GM12801 (cell line): ENCODE data around the gene ADA.

Source experiments
- CTCF ChIP-seq: IDR thresholded peaks from one replicate; pipeline ENCODE4 v1.5.1; 2011; ENCODE audit warnings: control low read depth; ENCODE audit not compliant: insufficient read length; ENCODE audit errors: extremely low read depth

Gene ADA

GRCh38 chr20:44584162-44584561 lies 67.3 kb downstream of the ADA start:
- TF ChIP-seq CTCF = no peak

- TF ChIP-seq CTCF = no peak
Measured at GRCh38 chr20:44583157-44583556, 68.3 kb downstream of the ADA start.

GRCh38 chr20:44582311-44583025 lies 69.0 kb downstream of the ADA start, which contains the start of gene PKIG:
PKIG (plus strand) TSS chr20:44582579; CDS start chr20:44614557, 31,978 bp downstream.
- TF ChIP-seq CTCF = no peak

DNA sequence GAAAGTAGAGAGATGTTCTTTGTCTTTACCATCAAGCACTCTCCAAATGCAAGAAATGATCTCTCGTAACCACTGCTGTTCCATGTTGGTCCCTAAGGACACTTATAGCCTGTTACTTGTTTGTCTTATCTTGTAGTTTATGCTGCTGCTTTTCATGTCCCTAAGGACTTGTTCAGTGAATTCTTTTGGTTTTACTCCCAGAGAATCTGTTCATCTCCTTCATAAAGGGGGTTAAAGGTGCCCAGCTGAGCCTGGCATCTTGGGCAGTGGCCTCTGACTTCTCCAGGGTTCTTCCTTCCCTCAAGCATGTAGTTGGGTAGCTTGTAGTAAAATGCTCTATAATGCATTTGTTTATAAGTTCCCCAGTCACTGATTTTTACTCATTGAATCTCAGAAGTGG lies 70.0 kb downstream of the ADA start:
- no peak for TF ChIP-seq CTCF

GRCh38 chr20:44580581-44581268 lies 70.8 kb downstream of the ADA start:
- TF ChIP-seq CTCF = no peak

GRCh38 chr20:44579313-44580081 lies 72.0 kb downstream of the ADA start:
- no peak for TF ChIP-seq CTCF

DNA sequence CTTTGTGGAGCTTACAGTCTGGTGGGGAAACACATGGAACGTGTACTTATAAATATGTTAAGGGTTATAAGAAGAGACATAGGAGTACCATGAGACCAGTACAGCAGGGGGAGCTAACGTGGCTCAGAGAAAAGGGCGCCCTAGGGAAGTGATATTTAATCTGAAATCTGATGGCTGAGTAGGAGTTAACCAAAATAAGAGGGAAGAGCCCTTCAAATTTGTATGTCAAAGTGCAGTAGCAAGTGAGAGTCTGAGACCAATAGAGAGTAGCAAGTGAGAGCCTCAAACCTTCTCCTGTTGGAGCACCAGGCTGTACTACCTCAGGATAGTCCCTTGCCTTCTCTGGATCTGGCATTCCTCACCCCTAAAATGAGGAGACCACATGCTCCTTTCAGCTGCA lies 75.2 kb downstream of the ADA start:
- TF ChIP-seq CTCF = no peak
